HFFc6 (cell line): Measurements from ENCODE around the gene BDKRB1. TPM values are rescaled to one million over a fixed set of nuclear protein-coding genes. Genes with fewer than 3 reads are reported as not detected.

Experiments used
- DNase-seq: peaks from one replicate; pipeline ENCODE4 v3.0.0-alpha.2; 2018
- H3K27ac Mint-ChIP-seq: 2 replicates; pipeline ENCODE4 v1.8.0; 2020; ENCODE audit warnings: mild to moderate bottlenecking, mixed read lengths
- H3K27me3 Mint-ChIP-seq: 2 replicates; pipeline ENCODE4 v1.8.0; 2021; ENCODE audit warnings: mild to moderate bottlenecking, moderate library complexity, mixed read lengths; ENCODE audit not compliant: insufficient read depth
- H3K36me3 Mint-ChIP-seq: 2 replicates; pipeline ENCODE4 v1.8.0; 2021; ENCODE audit warnings: low read depth, mixed read lengths
- H3K4me1 Mint-ChIP-seq: 2 replicates; pipeline ENCODE4 v1.8.0; 2020; ENCODE audit warnings: low read depth, mixed read lengths
- H3K4me3 Mint-ChIP-seq: 2 replicates; pipeline ENCODE4 v1.8.0; 2020; ENCODE audit warnings: mild to moderate bottlenecking, moderate library complexity, mixed read lengths
- H3K9me3 Mint-ChIP-seq: 2 replicates; pipeline ENCODE4 v1.8.0; 2020; ENCODE audit warnings: mild to moderate bottlenecking, mixed read lengths
- total RNA-seq, 6 experiments: library from RNA; stranded (reverse); fragmentation: NEBNext Ultra II Directional; extraction: Animal tissue kit (Norgen Biotek cat#: 25700); gene quantifications; 2 replicates in 1 of 6; 3 replicates in 5 of 6; pipeline ENCODE4 v1.2.3, GENCODE V29; 2021
- TF ChIP-seq, protein P1 (sequence below): fragments of 200-600 bp; sonication (generic); IDR thresholded peaks from 2 replicates; pipeline ENCODE4 v1.5.0; 2021; ENCODE audit warnings: antibody characterized with exemption, mild to moderate bottlenecking

The BDKRB1 gene
- total RNA-seq, 6 experiments from 2014 or later = 41.5 to 67.8 (median 59.2) TPM

DNA sequence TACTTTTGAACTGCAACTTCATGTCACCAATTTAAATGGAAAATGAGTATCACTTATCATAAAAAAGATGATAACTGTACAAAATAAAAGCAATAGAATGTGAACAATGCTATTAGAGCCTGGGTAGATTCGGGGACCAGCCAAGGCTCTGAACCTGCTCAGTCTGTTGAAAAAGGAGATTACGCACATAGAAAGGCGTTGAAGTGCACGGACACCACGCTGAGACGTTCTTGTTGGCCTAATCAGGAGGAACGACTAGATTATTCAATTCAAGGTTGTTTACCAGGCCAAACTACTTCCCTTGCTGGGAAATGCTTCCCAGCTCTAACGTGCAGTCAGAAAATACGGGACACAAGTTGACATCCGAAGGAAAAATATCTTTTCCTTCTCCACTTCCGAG lies 23.5 kb upstream of the BDKRB1 start:
- Mint-ChIP-seq H3K4me1 (peaks cover 5% of the 10 kb centered on the region; the same call in 1 of the 2 replicates), H3K36me3 (peaks cover 2% of the 10 kb centered on the region; the same call in 1 of the 2 replicates), H3K9me3 (no peaks in the 10 kb centered on the region), H3K27ac (no peak overlapping the region), H3K27me3 (no peaks in the 10 kb centered on the region; the same call in 1 of the 2 replicates), H3K4me3 (no peak overlapping the region)
- TF ChIP-seq, protein P1, sequence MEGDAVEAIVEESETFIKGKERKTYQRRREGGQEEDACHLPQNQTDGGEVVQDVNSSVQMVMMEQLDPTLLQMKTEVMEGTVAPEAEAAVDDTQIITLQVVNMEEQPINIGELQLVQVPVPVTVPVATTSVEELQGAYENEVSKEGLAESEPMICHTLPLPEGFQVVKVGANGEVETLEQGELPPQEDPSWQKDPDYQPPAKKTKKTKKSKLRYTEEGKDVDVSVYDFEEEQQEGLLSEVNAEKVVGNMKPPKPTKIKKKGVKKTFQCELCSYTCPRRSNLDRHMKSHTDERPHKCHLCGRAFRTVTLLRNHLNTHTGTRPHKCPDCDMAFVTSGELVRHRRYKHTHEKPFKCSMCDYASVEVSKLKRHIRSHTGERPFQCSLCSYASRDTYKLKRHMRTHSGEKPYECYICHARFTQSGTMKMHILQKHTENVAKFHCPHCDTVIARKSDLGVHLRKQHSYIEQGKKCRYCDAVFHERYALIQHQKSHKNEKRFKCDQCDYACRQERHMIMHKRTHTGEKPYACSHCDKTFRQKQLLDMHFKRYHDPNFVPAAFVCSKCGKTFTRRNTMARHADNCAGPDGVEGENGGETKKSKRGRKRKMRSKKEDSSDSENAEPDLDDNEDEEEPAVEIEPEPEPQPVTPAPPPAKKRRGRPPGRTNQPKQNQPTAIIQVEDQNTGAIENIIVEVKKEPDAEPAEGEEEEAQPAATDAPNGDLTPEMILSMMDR = no peak
- no peak for DNase-seq

DNA sequence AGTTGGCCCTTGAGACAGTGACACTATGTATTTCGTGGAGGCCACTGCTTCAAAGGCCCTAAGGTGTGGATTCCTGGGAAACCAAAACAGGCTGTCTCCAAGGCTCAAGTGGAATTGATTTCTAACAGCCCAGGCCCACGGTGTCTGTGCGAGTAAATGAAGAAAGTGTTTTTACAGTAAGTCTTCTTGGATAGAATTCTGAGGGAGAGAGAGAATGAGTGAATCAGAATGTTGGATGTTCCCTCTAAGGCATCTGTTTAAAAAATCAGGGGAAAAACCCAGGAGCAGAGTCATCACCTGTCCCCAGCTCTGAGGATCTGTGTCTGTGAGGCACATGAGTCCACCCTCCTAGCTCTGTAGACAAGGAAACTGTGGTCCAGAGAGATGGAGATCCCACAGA lies 22.3 kb upstream of the BDKRB1 start:
- Mint-ChIP-seq H3K4me1 (peaks cover 5% of the 10 kb centered on the region; the same call in 1 of the 2 replicates), H3K27ac (no peak overlapping the region), H3K4me3 (no peak overlapping the region), H3K36me3 (no peaks in the 10 kb centered on the region), H3K9me3 (no peaks in the 10 kb centered on the region), H3K27me3 (no peaks in the 10 kb centered on the region; the same call in 1 of the 2 replicates)
- TF ChIP-seq, protein P1 = no peak
- no peak for DNase-seq

DNA sequence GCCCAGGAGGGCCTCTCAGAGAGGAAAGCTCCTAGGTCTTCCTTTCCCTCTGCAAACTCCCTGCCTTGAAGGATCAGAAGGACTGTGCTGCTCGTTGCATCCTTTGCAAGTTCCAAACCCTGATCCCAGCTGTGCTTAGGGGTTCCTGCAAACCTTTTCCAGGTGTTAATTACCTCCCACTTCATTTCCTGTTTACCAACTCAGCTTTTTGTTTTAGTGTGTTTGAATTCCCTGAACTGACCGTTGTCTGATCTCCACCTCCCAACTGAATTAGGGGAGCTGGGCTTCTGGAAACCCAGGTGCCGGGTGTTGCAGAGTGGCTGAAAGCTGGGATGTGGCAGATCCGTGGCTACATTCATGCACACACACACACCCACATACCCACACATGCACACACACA lies 20.6 kb upstream of the BDKRB1 start:
- H3K4me3 Mint-ChIP-seq = no peak overlapping the region
- no peak overlapping the region for H3K27ac Mint-ChIP-seq
- H3K4me1 Mint-ChIP-seq = peaks cover 11% of the 10 kb centered on the region; the same call in 1 of the 2 replicates
- no peaks in the 10 kb centered on the region; the same call in 1 of the 2 replicates for H3K36me3 Mint-ChIP-seq
- DNase-seq = no peak
- H3K27me3 Mint-ChIP-seq = peaks cover 5% of the 10 kb centered on the region
- TF ChIP-seq, protein P1 = no peak
- no peaks in the 10 kb centered on the region for H3K9me3 Mint-ChIP-seq

DNA sequence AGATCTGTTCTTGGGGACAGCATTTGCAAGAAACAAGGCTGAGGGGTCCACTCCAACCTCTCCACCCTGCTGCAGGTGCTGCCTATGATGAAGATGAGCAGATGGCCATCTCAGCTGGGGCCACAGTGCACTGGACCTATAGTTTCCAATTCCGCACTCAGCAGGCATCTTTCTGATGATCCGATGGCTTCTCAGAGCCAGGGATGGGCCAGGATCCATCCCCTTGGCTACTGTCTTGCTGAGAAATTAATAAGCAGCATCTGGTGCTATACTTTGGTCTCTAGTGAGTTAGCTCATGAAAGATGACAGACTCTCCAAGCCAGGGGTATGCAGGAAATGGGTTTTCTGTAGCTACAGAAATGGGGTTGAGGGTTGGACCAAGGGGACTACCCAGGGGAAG lies 18.4 kb upstream of the BDKRB1 start:
- Mint-ChIP-seq H3K27me3 (peaks cover 7% of the 10 kb centered on the region), H3K27ac (no peak overlapping the region), H3K36me3 (peaks cover 18% of the 10 kb centered on the region), H3K4me1 (peaks cover 11% of the 10 kb centered on the region; the same call in 1 of the 2 replicates), H3K9me3 (no peaks in the 10 kb centered on the region), H3K4me3 (no peak overlapping the region)
- TF ChIP-seq, protein P1 = no peak
- DNase-seq = no peak

DNA sequence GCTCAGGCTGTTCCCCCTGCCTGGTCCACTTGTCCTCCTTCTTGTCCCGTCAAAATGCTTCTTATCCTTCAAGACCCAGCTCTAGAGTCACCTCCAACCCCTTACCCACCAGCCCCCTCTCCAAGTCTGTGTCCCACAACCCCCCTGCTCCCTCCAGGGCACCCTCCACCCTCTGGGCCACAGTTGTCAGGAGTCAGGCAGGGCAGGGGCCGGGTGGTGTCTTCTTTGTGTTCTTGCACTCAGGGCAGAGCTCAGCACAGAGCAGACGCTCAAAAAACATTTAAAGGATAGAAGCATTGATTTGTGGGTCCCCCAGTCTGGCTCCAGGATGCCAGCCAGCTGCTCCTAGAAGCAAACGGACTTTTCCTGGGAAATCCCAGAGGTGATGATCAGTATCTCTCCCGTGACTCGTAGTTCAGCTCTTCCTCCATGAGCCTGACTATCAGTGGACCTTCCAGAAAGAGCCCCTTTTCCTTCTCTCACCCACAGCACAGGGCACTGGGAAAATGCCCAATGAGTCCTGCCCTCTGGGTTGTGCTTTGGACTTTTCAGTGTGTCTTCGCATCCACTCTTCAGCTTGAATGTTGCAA lies 17.2 kb upstream of the BDKRB1 start:
- DNase-seq = no peak
- Mint-ChIP-seq H3K27me3 (peaks cover 8% of the 10 kb centered on the region), H3K4me1 (peaks cover 11% of the 10 kb centered on the region; the same call in 1 of the 2 replicates), H3K27ac (no peak overlapping the region), H3K36me3 (peaks cover 19% of the 10 kb centered on the region), H3K9me3 (no peaks in the 10 kb centered on the region), H3K4me3 (no peak overlapping the region)
- TF ChIP-seq, protein P1 = no peak
